ENCODE measurements around the gene MRPL30. TPM values are rescaled to one million over a fixed set of nuclear protein-coding genes. Genes with fewer than 3 reads are reported as not detected.

Gene MRPL30
- total RNA-seq, 1 experiment from 2014 or later: 52.6 TPM

DNA sequence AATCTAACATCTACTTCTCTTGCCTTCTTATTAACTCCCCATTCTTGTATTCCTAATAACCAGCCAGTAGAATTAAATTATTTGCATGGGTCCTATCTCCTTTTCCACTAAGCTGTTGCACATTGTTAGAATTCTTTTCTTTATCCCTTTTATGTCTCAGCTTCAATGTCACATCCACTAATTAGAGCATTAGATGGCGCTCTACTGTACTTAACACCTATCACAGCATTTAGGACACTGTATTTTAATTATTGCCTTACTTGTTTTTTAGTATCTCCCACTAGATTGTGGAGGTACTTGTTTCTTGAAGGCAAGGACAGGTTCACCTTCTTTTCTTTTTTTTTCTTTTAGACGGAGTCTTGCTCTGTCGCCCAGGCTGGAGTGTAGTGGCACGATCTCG lies 22.4 kb upstream of the MRPL30 start:
- BruUV-seq (replicated peaks): no TSS peak
- Histone ChIP-seq H3K4me3 (no peak overlapping the region), H3K4me1 (replicated peaks; ENCODE audit: insufficient read depth) (peaks cover 17% of the 10 kb centered on the region), H3K36me3 (ENCODE audit: low read depth) (peaks cover 21% of the 10 kb centered on the region), H3K79me2 (ENCODE audit: low read depth) (peaks cover 17% of the 10 kb centered on the region), H3K4me2 (no peak overlapping the region), H3K9me2 (ENCODE audit: insufficient read depth) (no peaks in the 10 kb centered on the region), H3F3A (ENCODE audit: insufficient read depth, low read depth) (peaks cover 15% of the 10 kb centered on the region), H3K27ac (no peak overlapping the region), H4K20me1 (ENCODE audit: insufficient read depth) (no peaks in the 10 kb centered on the region), H2AFZ (no peak overlapping the region), H3K9me3 (ENCODE audit: insufficient read depth, low read depth) (no peaks in the 10 kb centered on the region), H3K27me3 (ENCODE audit: insufficient read depth, low read depth) (no peaks in the 10 kb centered on the region)
- no peak for DNase-seq
- intact Hi-C loops (cut with micrococcal nuclease; ENCODE audit: unreplicated experiment): no loop called here
- POLR2A ChIA-PET (ENCODE audit: unreplicated experiment): no interaction called here
- TF ChIP-seq EZH2 (IDR thresholded peaks at IDR 0.05; ENCODE audit: low read depth): no peak
- TF ChIP-seq, protein P1, sequence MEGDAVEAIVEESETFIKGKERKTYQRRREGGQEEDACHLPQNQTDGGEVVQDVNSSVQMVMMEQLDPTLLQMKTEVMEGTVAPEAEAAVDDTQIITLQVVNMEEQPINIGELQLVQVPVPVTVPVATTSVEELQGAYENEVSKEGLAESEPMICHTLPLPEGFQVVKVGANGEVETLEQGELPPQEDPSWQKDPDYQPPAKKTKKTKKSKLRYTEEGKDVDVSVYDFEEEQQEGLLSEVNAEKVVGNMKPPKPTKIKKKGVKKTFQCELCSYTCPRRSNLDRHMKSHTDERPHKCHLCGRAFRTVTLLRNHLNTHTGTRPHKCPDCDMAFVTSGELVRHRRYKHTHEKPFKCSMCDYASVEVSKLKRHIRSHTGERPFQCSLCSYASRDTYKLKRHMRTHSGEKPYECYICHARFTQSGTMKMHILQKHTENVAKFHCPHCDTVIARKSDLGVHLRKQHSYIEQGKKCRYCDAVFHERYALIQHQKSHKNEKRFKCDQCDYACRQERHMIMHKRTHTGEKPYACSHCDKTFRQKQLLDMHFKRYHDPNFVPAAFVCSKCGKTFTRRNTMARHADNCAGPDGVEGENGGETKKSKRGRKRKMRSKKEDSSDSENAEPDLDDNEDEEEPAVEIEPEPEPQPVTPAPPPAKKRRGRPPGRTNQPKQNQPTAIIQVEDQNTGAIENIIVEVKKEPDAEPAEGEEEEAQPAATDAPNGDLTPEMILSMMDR (conservative IDR thresholded peaks at IDR 0.05): no peak
- CTCF ChIA-PET: no interaction called here

DNA sequence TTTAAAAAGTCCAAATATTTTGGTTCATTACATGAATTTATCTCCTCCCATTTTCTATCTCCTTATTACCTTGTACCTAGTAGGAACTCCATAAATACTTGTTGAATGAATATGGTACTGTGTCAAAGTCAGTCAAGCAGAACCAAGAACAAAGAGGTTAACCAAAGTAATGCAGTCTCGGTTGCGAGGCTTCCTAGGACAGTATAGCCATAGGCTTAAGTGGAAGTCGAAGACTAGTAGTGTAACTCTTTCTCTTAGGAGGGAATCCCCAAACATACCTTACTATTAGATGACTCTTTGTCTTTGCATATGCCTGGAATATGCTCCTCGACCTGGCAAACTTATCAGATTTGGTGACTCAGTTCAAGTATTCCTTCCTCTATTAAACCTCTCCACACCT lies 21.4 kb upstream of the MRPL30 start:
- H3K9me2 ChIP-seq (ENCODE audit: insufficient read depth): no peaks in the 10 kb centered on the region
- BruUV-seq (replicated peaks): no TSS peak
- peaks cover 21% of the 10 kb centered on the region for H3K36me3 ChIP-seq (ENCODE audit: low read depth)
- no peaks in the 10 kb centered on the region for H3K27me3 ChIP-seq (ENCODE audit: insufficient read depth, low read depth)
- no peak for TF ChIP-seq EZH2 (IDR thresholded peaks at IDR 0.05; ENCODE audit: low read depth)
- TF ChIP-seq, protein P1 (conservative IDR thresholded peaks at IDR 0.05): no peak
- intact Hi-C loops (cut with micrococcal nuclease; ENCODE audit: unreplicated experiment): no loop called here
- H3K4me1 ChIP-seq (replicated peaks; ENCODE audit: insufficient read depth): peaks cover 8% of the 10 kb centered on the region
- H4K20me1 ChIP-seq (ENCODE audit: insufficient read depth): no peaks in the 10 kb centered on the region
- H3K27ac ChIP-seq: no peak overlapping the region
- H3K4me2 ChIP-seq: no peak overlapping the region
- POLR2A ChIA-PET (ENCODE audit: unreplicated experiment): no interaction called here
- no peak for DNase-seq
- no peak overlapping the region for H3K4me3 ChIP-seq
- peaks cover 17% of the 10 kb centered on the region for H3K79me2 ChIP-seq (ENCODE audit: low read depth)
- peaks cover 5% of the 10 kb centered on the region; the same call in 1 of the 2 replicates for H3F3A ChIP-seq (ENCODE audit: insufficient read depth, low read depth)
- no peaks in the 10 kb centered on the region for H3K9me3 ChIP-seq (ENCODE audit: insufficient read depth, low read depth)
- CTCF ChIA-PET: no interaction called here
- H2AFZ ChIP-seq: no peak overlapping the region

DNA sequence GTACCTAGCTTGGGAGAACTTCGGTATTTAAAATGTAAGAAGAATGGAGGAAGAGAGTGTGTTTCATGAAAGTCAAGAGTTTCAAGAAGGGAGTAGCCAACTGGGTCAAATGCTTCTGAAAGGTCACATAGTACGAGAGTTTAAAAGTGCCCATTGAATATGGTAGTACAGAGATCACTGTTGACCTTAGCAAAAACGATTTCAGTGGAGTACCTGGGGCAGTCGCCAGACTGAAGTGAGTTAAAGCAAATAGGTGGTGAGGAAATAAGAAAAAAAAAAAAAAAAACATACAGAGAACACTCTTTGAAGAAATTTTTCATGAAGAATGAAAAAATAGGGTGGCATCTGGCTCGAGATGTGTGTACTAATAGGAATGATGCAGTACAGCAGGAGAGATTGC lies 14.8 kb upstream of the MRPL30 start:
- Histone ChIP-seq H3K4me1 (replicated peaks; ENCODE audit: insufficient read depth) (no peaks in the 10 kb centered on the region), H3K9me2 (ENCODE audit: insufficient read depth) (no peaks in the 10 kb centered on the region), H3K79me2 (ENCODE audit: low read depth) (no peaks in the 10 kb centered on the region), H4K20me1 (ENCODE audit: insufficient read depth) (no peaks in the 10 kb centered on the region; the same call in 1 of the 2 replicates), H3F3A (ENCODE audit: insufficient read depth, low read depth) (no peaks in the 10 kb centered on the region), H3K27me3 (ENCODE audit: insufficient read depth, low read depth) (no peaks in the 10 kb centered on the region), H3K9me3 (ENCODE audit: insufficient read depth, low read depth) (no peaks in the 10 kb centered on the region), H3K4me3 (no peak overlapping the region), H2AFZ (no peak overlapping the region), H3K27ac (no peak overlapping the region), H3K4me2 (no peak overlapping the region), H3K36me3 (ENCODE audit: low read depth) (peaks cover 22% of the 10 kb centered on the region)
- no peak for DNase-seq
- BruUV-seq (replicated peaks): no TSS peak
- TF ChIP-seq, protein P1 (conservative IDR thresholded peaks at IDR 0.05): no peak
- no peak for TF ChIP-seq EZH2 (IDR thresholded peaks at IDR 0.05; ENCODE audit: low read depth)
- CTCF ChIA-PET: no interaction called here
- intact Hi-C loops (cut with micrococcal nuclease; ENCODE audit: unreplicated experiment): no loop called here
- POLR2A ChIA-PET (ENCODE audit: unreplicated experiment): no interaction called here

Measured in PC-9 (cell line).